ENCODE results near the gene ACACA. TPM values are rescaled to one million over a fixed set of nuclear protein-coding genes. Genes with fewer than 3 reads are reported as not detected.
A peak's percentile ranks its signal among the peaks of the same experiment; 100 is the strongest.

The ACACA gene
- total and polyA plus RNA-seq, 2 donors from 2014 or later, result 13.8 to 34.9 TPM

GRCh38 chr17:37382056-37382455 is 24.6 kb downstream of the ACACA start:
- no peak for FAIRE-seq
- Histone ChIP-seq H3K27ac (ENCODE audit: low read depth in 2 of 2, low read length in 2 of 2) (no peak overlapping the region), H3K9me3 (ENCODE audit: control insufficient read depth in 2 of 3, insufficient read depth in 1 of 3, low read length in 3 of 3) (no peaks in the 10 kb centered on the region), H3K9ac (ENCODE audit: low read length in 3 of 3) (no peak overlapping the region), H3K36me3 (ENCODE audit: control insufficient read depth in 2 of 3, insufficient read depth in 3 of 3, low read length in 3 of 3) (no peaks in the 10 kb centered on the region), H3K4me3 (ENCODE audit: low read length in 3 of 3) (no peak overlapping the region), H3K4me1 (ENCODE audit: control insufficient read depth in 2 of 3, insufficient read depth in 2 of 3, low read depth in 1 of 3, low read length in 3 of 3) (no peaks in the 10 kb centered on the region), H3K27me3 (ENCODE audit: control insufficient read depth, insufficient read depth, low read length) (no peaks in the 10 kb centered on the region)
- DNase-seq, result no peak
- intact Hi-C loops (cut with DNase I), result no loop called here
- TF ChIP-seq, protein P1, sequence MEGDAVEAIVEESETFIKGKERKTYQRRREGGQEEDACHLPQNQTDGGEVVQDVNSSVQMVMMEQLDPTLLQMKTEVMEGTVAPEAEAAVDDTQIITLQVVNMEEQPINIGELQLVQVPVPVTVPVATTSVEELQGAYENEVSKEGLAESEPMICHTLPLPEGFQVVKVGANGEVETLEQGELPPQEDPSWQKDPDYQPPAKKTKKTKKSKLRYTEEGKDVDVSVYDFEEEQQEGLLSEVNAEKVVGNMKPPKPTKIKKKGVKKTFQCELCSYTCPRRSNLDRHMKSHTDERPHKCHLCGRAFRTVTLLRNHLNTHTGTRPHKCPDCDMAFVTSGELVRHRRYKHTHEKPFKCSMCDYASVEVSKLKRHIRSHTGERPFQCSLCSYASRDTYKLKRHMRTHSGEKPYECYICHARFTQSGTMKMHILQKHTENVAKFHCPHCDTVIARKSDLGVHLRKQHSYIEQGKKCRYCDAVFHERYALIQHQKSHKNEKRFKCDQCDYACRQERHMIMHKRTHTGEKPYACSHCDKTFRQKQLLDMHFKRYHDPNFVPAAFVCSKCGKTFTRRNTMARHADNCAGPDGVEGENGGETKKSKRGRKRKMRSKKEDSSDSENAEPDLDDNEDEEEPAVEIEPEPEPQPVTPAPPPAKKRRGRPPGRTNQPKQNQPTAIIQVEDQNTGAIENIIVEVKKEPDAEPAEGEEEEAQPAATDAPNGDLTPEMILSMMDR (IDR thresholded peaks at IDR 0.05; ENCODE audit: borderline replicate concordance, extremely low read depth, insufficient read depth), result no peak

- Histone ChIP-seq H3K9me3 (ENCODE audit: control insufficient read depth in 2 of 3, insufficient read depth in 1 of 3, low read length in 3 of 3) (no peaks in the 10 kb centered on the region), H3K4me1 (ENCODE audit: control insufficient read depth in 2 of 3, insufficient read depth in 2 of 3, low read depth in 1 of 3, low read length in 3 of 3) (no peaks in the 10 kb centered on the region), H3K9ac (ENCODE audit: low read length in 3 of 3) (no peak within 1 kb of the TSS), H3K27ac (ENCODE audit: low read depth in 2 of 2, low read length in 2 of 2) (no peak within 1 kb of the TSS), H3K4me3 (ENCODE audit: low read length in 3 of 3) (no peak within 1 kb of the TSS), H3K36me3 (ENCODE audit: control insufficient read depth in 2 of 3, insufficient read depth in 3 of 3, low read length in 3 of 3) (no peaks in the 10 kb centered on the region), H3K27me3 (ENCODE audit: control insufficient read depth, insufficient read depth, low read length) (no peaks in the 10 kb centered on the region)
- no peak for DNase-seq
- TF ChIP-seq, protein P1 (IDR thresholded peaks at IDR 0.05; ENCODE audit: borderline replicate concordance, extremely low read depth, insufficient read depth), result no peak
- intact Hi-C loops (cut with DNase I), result no loop called here
- FAIRE-seq, result no peak
Observed at GRCh38 chr17:37375706-37376105, 30.9 kb downstream of the ACACA start, which contains the start of gene C17orf78. Gene C17orf78, plus strand, starts transcription at chr17:37375985. Its CDS starts 108 bp downstream, at chr17:37376093.

DNA sequence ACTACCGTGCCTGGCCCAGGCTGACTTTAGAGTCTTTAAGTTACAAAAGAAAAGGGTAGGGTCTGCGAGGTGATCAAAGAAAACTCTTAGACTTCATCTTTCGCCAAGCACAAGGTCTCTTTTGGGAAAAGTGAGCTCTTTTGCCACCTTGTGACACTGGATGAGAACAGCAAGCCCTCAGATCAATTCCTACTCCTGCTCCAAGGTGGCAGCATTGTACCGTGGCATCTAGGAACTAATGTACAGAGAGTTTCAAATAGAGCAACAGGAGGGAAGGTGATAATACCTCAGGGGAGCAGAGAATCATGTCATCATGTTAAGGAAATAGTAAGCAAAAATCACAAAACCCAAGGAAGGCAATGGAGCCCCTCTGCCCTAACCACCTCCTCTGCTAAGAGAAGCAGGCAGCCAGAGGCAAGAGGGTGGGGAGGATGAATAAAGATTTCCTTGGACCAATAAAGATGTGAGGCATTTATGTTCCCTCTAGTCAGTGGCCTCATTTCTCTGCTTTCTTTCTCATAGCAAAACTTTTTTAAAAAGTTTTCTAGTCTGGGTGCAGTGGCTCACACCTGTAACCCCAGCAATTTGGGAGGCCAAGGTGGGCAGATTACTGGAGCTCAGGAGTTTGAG is 33.0 kb downstream of the ACACA start:
- Histone ChIP-seq H3K27ac (ENCODE audit: low read depth in 2 of 2, low read length in 2 of 2) (no peak overlapping the region), H3K9me3 (ENCODE audit: control insufficient read depth in 2 of 3, insufficient read depth in 1 of 3, low read length in 3 of 3) (no peaks in the 10 kb centered on the region), H3K27me3 (ENCODE audit: control insufficient read depth, insufficient read depth, low read length) (no peaks in the 10 kb centered on the region), H3K4me1 (ENCODE audit: control insufficient read depth in 2 of 3, insufficient read depth in 2 of 3, low read depth in 1 of 3, low read length in 3 of 3) (no peaks in the 10 kb centered on the region), H3K36me3 (ENCODE audit: control insufficient read depth in 2 of 3, insufficient read depth in 3 of 3, low read length in 3 of 3) (no peaks in the 10 kb centered on the region), H3K9ac (ENCODE audit: low read length in 3 of 3) (no peak overlapping the region), H3K4me3 (ENCODE audit: low read length in 3 of 3) (no peak overlapping the region)
- TF ChIP-seq, protein P1 (IDR thresholded peaks at IDR 0.05; ENCODE audit: borderline replicate concordance, extremely low read depth, insufficient read depth), result peak; percentile 100
- intact Hi-C loops (cut with DNase I), result no loop called here
- FAIRE-seq, result no peak
- DNase-seq, result peak in 4 of 5 donors; percentile 75 to 94 (median 86)

Data from kidney (tissue), 14 donors.